Measurements from ENCODE around the gene ZNF195.
A peak's percentile ranks its signal among the peaks of the same experiment; 100 is the strongest.
"Not testable (repeated sequence)": the region's sequence is repeated elsewhere in the genome, so short reads cannot be mapped to it uniquely, and the experiment has no call there.

ZNF195 gene

DNA sequence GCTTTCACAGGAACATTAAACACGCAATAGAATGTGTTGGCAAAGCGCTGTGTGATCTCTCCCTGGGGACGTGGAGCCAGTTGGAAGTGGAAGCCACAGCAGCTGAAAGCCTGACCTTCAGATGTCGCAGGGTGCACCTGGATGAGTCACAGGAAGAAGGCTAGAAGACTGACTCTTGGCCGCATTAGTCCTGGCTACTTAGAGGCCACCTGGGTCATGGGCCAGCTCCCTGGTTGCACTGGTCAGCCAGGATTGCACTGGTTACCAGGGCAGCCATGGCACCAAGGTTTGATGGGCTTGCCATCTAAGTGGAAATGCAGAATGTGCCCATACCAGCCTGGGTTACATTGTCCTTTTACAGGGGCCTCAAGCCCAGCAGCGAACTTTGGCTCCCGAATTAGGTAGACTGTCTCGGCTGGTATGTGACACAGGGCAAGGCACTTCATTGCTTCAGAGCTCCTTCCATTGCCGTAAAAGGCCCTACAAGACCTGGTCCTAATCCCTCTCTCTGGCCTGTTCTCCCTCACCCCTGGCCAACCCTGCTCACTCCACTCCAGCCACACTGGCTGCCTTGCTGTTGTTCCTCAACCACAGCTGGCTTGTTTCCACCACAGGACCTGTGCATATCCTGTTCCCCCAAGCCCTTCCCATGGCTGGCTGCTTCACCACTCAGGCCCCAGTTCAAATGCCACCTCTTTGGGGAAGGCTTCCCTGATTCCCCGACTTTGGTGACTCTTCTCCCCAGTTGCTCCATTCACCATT is 41.5 kb upstream of the ZNF195 start:
- not testable (repeated sequence) for H3K14ac ChIP-seq (ENCODE audit: low read length in 2 of 2)

GRCh38 chr11:3419496-3419895 is 40.5 kb upstream of the ZNF195 start:
- not testable (repeated sequence) for H3K9ac ChIP-seq (ENCODE audit: low read length); H2BK12ac ChIP-seq (ENCODE audit: low read length in 2 of 2); H3K36me3 ChIP-seq (ENCODE audit: control insufficient read depth in 1 of 2, insufficient read depth in 2 of 2, low read depth in 1 of 2, low read length in 2 of 2); H3K79me1 ChIP-seq (replicated peaks; ENCODE audit: low read length, poor library complexity, severe bottlenecking); H3K23ac ChIP-seq (ENCODE audit: low read length in 2 of 2); H3K4me1 ChIP-seq (ENCODE audit: control insufficient read depth, insufficient read depth, low read depth, low read length); H3K27ac ChIP-seq (ENCODE audit: low read length, poor library complexity, severe bottlenecking); H4K8ac ChIP-seq (ENCODE audit: low read length); H2AK5ac ChIP-seq (ENCODE audit: low read length, severe bottlenecking); H3K4me2 ChIP-seq (ENCODE audit: low read length, poor library complexity, severe bottlenecking); H2BK15ac ChIP-seq (ENCODE audit: low read depth, poor library complexity, severe bottlenecking); H3K4ac ChIP-seq (ENCODE audit: low read depth in 1 of 2, low read length in 2 of 2); DNase-seq; H2BK5ac ChIP-seq (ENCODE audit: low read depth, low read length, poor library complexity, severe bottlenecking); H4K91ac ChIP-seq (ENCODE audit: low read length); H2BK120ac ChIP-seq (ENCODE audit: low read depth, low read length); H3K14ac ChIP-seq (ENCODE audit: low read length in 2 of 2); H2AFZ ChIP-seq (ENCODE audit: low read depth, low read length); H3K18ac ChIP-seq (ENCODE audit: low read depth in 1 of 2, low read length in 2 of 2); H3K27me3 ChIP-seq (ENCODE audit: control insufficient read depth in 1 of 2, insufficient read depth in 1 of 2, low read length in 2 of 2); H3K9me3 ChIP-seq (ENCODE audit: control insufficient read depth, low read length); H3K4me3 ChIP-seq (ENCODE audit: insufficient read depth in 1 of 2, low read depth in 1 of 2, low read length in 2 of 2)
- 100% methylated on average over 1 of the region's 1 CpG for WGBS

More for the DNA sequence above, 41.5 kb upstream of the ZNF195 start:
- not testable (repeated sequence) for H3K27me3 ChIP-seq (ENCODE audit: control insufficient read depth in 1 of 2, insufficient read depth in 1 of 2, low read length in 2 of 2); DNase-seq; H3K79me1 ChIP-seq (replicated peaks; ENCODE audit: low read length, poor library complexity, severe bottlenecking); H3K9me3 ChIP-seq (ENCODE audit: control insufficient read depth, low read length); H2BK120ac ChIP-seq (ENCODE audit: low read depth, low read length); H4K8ac ChIP-seq (ENCODE audit: low read length); H2BK15ac ChIP-seq (ENCODE audit: low read depth, poor library complexity, severe bottlenecking); H2AFZ ChIP-seq (ENCODE audit: low read depth, low read length); H3K23ac ChIP-seq (ENCODE audit: low read length in 2 of 2); H4K91ac ChIP-seq (ENCODE audit: low read length); H3K27ac ChIP-seq (ENCODE audit: low read length, poor library complexity, severe bottlenecking); H3K18ac ChIP-seq (ENCODE audit: low read depth in 1 of 2, low read length in 2 of 2); H3K4ac ChIP-seq (ENCODE audit: low read depth in 1 of 2, low read length in 2 of 2); H3K4me2 ChIP-seq (ENCODE audit: low read length, poor library complexity, severe bottlenecking); H3K4me1 ChIP-seq (ENCODE audit: control insufficient read depth, insufficient read depth, low read depth, low read length); H2BK12ac ChIP-seq (ENCODE audit: low read length in 2 of 2); H2BK5ac ChIP-seq (ENCODE audit: low read depth, low read length, poor library complexity, severe bottlenecking); H3K9ac ChIP-seq (ENCODE audit: low read length); H3K36me3 ChIP-seq (ENCODE audit: control insufficient read depth in 1 of 2, insufficient read depth in 2 of 2, low read depth in 1 of 2, low read length in 2 of 2); H3K4me3 ChIP-seq (ENCODE audit: insufficient read depth in 1 of 2, low read depth in 1 of 2, low read length in 2 of 2); H2AK5ac ChIP-seq (ENCODE audit: low read length, severe bottlenecking)
- 87% methylated on average over 9 of the region's 10 CpGs for WGBS

GRCh38 chr11:3417047-3417446 is 38.1 kb upstream of the ZNF195 start:
- H2AK5ac ChIP-seq (ENCODE audit: low read length, severe bottlenecking); H2BK120ac ChIP-seq (ENCODE audit: low read depth, low read length); H3K4me2 ChIP-seq (ENCODE audit: low read length, poor library complexity, severe bottlenecking); H2BK5ac ChIP-seq (ENCODE audit: low read depth, low read length, poor library complexity, severe bottlenecking); H3K9me3 ChIP-seq (ENCODE audit: control insufficient read depth, low read length); H2AFZ ChIP-seq (ENCODE audit: low read depth, low read length); H3K4ac ChIP-seq (ENCODE audit: low read depth in 1 of 2, low read length in 2 of 2); H3K36me3 ChIP-seq (ENCODE audit: control insufficient read depth in 1 of 2, insufficient read depth in 2 of 2, low read depth in 1 of 2, low read length in 2 of 2); H3K27ac ChIP-seq (ENCODE audit: low read length, poor library complexity, severe bottlenecking); H2BK12ac ChIP-seq (ENCODE audit: low read length in 2 of 2); H3K4me3 ChIP-seq (ENCODE audit: insufficient read depth in 1 of 2, low read depth in 1 of 2, low read length in 2 of 2); H2BK15ac ChIP-seq (ENCODE audit: low read depth, poor library complexity, severe bottlenecking); H3K14ac ChIP-seq (ENCODE audit: low read length in 2 of 2); H3K18ac ChIP-seq (ENCODE audit: low read depth in 1 of 2, low read length in 2 of 2); H3K9ac ChIP-seq (ENCODE audit: low read length); H3K79me1 ChIP-seq (replicated peaks; ENCODE audit: low read length, poor library complexity, severe bottlenecking); H3K27me3 ChIP-seq (ENCODE audit: control insufficient read depth in 1 of 2, insufficient read depth in 1 of 2, low read length in 2 of 2); H3K4me1 ChIP-seq (ENCODE audit: control insufficient read depth, insufficient read depth, low read depth, low read length); H4K8ac ChIP-seq (ENCODE audit: low read length); H3K23ac ChIP-seq (ENCODE audit: low read length in 2 of 2); H4K91ac ChIP-seq (ENCODE audit: low read length): not testable (repeated sequence)
- peak; percentile 58 for DNase-seq
- 66% methylated on average over 4 of the region's 4 CpGs for WGBS

- no CpG with 5 or more reads among the region's 7 CpGs for WGBS
- not testable (repeated sequence) for H3K18ac ChIP-seq (ENCODE audit: low read depth in 1 of 2, low read length in 2 of 2); H2AK5ac ChIP-seq (ENCODE audit: low read length, severe bottlenecking); H4K8ac ChIP-seq (ENCODE audit: low read length); H3K79me1 ChIP-seq (replicated peaks; ENCODE audit: low read length, poor library complexity, severe bottlenecking); H3K4me1 ChIP-seq (ENCODE audit: control insufficient read depth, insufficient read depth, low read depth, low read length); H3K27me3 ChIP-seq (ENCODE audit: control insufficient read depth in 1 of 2, insufficient read depth in 1 of 2, low read length in 2 of 2); H2AFZ ChIP-seq (ENCODE audit: low read depth, low read length); H2BK15ac ChIP-seq (ENCODE audit: low read depth, poor library complexity, severe bottlenecking); H3K23ac ChIP-seq (ENCODE audit: low read length in 2 of 2); H3K27ac ChIP-seq (ENCODE audit: low read length, poor library complexity, severe bottlenecking); H3K9me3 ChIP-seq (ENCODE audit: control insufficient read depth, low read length); H3K4me2 ChIP-seq (ENCODE audit: low read length, poor library complexity, severe bottlenecking); H3K14ac ChIP-seq (ENCODE audit: low read length in 2 of 2); H2BK5ac ChIP-seq (ENCODE audit: low read depth, low read length, poor library complexity, severe bottlenecking); H2BK12ac ChIP-seq (ENCODE audit: low read length in 2 of 2); H2BK120ac ChIP-seq (ENCODE audit: low read depth, low read length); H4K91ac ChIP-seq (ENCODE audit: low read length); H3K36me3 ChIP-seq (ENCODE audit: control insufficient read depth in 1 of 2, insufficient read depth in 2 of 2, low read depth in 1 of 2, low read length in 2 of 2); H3K9ac ChIP-seq (ENCODE audit: low read length); H3K4ac ChIP-seq (ENCODE audit: low read depth in 1 of 2, low read length in 2 of 2); H3K4me3 ChIP-seq (ENCODE audit: insufficient read depth in 1 of 2, low read depth in 1 of 2, low read length in 2 of 2); DNase-seq
These were observed 36.4 kb upstream of the ZNF195 start for GRCh38 chr11:3415301-3415700.

All from mesenchymal stem cell (in vitro differentiated cells and primary cell).